Thyroid gland (tissue), 4 donors: ENCODE data around the gene ZNF595. TPM values are rescaled to one million over a fixed set of nuclear protein-coding genes. Genes with fewer than 3 reads are reported as not detected.
A peak's percentile ranks its signal among the peaks of the same experiment; 100 is the strongest.

Experiments
- DNase-seq, 2 donors: peaks; one replicate each; pipeline ENCODE4 v3.0.0-alpha.2; 2019
- H3K27ac ChIP-seq, 3 donors: fragments of 200-600 bp; sonication (generic); 1 replicate in 2 of 3; 2 replicates in 1 of 3; pipeline ENCODE4 v1.5.1; 2016 to 2019; ENCODE audit warnings: mild to moderate bottlenecking in 1 of 3, moderate library complexity in 1 of 3
- H3K27me3 ChIP-seq: fragments of 200-600 bp; sonication (generic); one replicate; pipeline ENCODE4 v1.5.1; 2019
- H3K36me3 ChIP-seq, 2 donors: fragments of 200-600 bp; sonication (generic); one replicate each; pipeline ENCODE4 v1.5.1; 2016 to 2019
- H3K4me1 ChIP-seq, 2 donors: fragments of 200-600 bp; sonication (generic); one replicate each; pipeline ENCODE4 v1.5.1; 2017 to 2019
- H3K4me3 ChIP-seq, 3 donors: fragments of 200-600 bp; sonication (generic); replicated peaks in 1 of 3; 1 replicate in 2 of 3; 2 replicates in 1 of 3; pipeline ENCODE4 v1.5.1; 2016; ENCODE audit warnings: mild to moderate bottlenecking in 1 of 3
- H3K9me3 ChIP-seq: fragments of 200-600 bp; sonication (generic); one replicate; pipeline ENCODE4 v1.5.1; 2017
- POLR2A ChIP-seq, 2 donors: fragments of 450-650 bp; IDR thresholded peaks; one replicate each; pipeline ENCODE4 v1.6.1; 2017; ENCODE audit warnings: antibody characterized with exemption in 2 of 2, mild to moderate bottlenecking in 2 of 2, moderate library complexity in 1 of 2
- WGBS, 2 donors: methylation state at CpG; one replicate each; pipeline ENCODE4 v1.1.5; 2017; 5-methylcytosine and 5-hydroxymethylcytosine counted together
- intact Hi-C: fragments of 100-400 bp; cut with DNase I; formaldehyde crosslinking; loops from one replicate; pipeline ENCODE4 v1.15.1; 2023
- total RNA-seq, 4 donors: library from RNA; depleted of rRNA; stranded (reverse); fragments of >200 nt; gene quantifications; one replicate each; pipeline ENCODE4 v1.2.3, GENCODE V29; 2016
- TF ChIP-seq, protein P1 (sequence below), 6 experiments: fragments of 200-600 bp in 3 of 6; fragments of 450-650 bp in 3 of 6; sonication (generic) in 3 of 6; IDR thresholded peaks; one replicate each; pipeline ENCODE4 v1.5.1; 2016 to 2019; ENCODE audit warnings: antibody characterized with exemption in 6 of 6, mild to moderate bottlenecking in 2 of 6, inconsistent platforms in 1 of 6, moderate library complexity in 1 of 6

The ZNF595 gene
- total RNA-seq, 4 donors from 2014 or later: 25.8 to 68.2 (median 29.0) TPM

DNA sequence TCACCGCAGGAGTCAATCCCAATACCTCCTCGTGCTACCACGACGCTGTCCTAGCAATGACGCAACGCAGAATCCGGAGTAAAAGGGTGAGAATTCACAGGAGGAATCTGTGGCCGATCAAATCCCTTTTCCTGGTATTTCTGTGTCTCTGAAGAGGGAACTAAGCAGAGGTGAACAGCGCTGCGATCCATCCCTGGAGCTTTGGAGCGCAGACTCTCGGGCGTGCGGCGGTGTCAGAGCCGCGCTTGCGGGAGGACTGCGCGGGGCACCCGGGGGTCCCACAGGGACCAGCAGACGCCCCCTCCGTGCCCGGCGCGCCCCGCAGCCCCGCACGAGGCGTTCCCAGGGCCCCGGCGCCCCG is 53.9 kb downstream of the ZNF595 start:
- Histone ChIP-seq H3K4me1 (peaks cover 0 to 13% of the 10 kb centered on the region in 2 donors), H3K4me3 (peak overlapping the region in 1 of 3 donors; percentile 24), H3K9me3 (no peaks in the 10 kb centered on the region), H3K36me3 (no peaks in the 10 kb centered on the region), H3K27me3 (peaks cover 14% of the 10 kb centered on the region), H3K27ac (no peak overlapping the region)
- TF ChIP-seq, protein P1, sequence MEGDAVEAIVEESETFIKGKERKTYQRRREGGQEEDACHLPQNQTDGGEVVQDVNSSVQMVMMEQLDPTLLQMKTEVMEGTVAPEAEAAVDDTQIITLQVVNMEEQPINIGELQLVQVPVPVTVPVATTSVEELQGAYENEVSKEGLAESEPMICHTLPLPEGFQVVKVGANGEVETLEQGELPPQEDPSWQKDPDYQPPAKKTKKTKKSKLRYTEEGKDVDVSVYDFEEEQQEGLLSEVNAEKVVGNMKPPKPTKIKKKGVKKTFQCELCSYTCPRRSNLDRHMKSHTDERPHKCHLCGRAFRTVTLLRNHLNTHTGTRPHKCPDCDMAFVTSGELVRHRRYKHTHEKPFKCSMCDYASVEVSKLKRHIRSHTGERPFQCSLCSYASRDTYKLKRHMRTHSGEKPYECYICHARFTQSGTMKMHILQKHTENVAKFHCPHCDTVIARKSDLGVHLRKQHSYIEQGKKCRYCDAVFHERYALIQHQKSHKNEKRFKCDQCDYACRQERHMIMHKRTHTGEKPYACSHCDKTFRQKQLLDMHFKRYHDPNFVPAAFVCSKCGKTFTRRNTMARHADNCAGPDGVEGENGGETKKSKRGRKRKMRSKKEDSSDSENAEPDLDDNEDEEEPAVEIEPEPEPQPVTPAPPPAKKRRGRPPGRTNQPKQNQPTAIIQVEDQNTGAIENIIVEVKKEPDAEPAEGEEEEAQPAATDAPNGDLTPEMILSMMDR (IDR thresholded peaks at IDR 0.05): no peak
- no peak for TF ChIP-seq POLR2A (IDR thresholded peaks at IDR 0.05)
- intact Hi-C loops: no loop called here
- WGBS, 2 donors: 16 to 27% methylated on average over 9 to 14 of the region's 33 CpGs
- no peak for DNase-seq

DNA sequence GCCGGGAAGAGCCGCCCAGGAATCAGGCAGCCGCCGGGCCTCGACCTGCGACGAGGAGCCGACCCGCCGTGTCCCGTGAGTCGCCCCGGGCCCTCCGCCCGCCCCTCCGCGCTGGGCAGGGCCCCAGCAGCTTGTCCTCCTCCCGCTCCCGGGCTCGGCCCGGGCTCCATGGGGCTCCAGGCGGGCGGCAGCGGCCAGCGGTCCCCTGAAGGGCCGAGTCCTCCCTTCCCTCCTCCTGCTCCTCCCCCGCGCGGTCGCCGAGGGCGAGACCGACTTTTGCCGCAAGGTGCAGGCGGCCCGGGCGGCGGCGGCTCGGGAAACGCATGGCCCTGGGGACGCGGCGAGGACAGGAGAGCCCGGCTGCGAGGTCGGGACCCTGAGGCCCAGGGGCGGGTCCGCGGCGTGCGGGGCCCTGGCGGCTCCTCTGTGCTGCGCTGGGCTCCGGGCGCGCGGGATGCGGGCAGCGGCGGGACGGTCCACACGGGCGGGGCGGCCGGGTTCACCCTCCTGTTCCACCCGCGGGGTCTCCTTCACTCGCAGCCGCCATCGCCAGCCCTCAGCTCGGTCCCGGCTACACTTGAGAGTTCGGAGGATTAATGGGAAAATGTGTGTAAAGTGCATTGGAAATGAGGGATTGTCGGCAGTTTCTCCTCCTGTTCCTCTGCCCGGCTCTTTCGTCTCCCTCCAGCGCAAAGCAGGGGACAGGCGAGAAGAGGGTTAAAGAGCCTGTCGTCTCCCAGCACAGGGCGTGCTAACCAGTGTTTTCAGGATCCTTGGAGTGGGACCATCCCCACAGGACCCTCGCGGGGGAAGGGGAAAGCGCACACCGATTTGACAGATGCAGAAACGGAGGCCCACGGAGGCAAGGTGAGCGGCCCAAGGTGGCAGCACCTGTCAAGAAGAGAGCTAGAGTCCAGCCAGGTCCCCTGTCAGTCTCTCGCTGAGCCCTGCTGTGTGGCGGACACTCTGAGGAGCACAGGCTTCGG is 54.6 kb downstream of the ZNF595 start:
- intact Hi-C loops: no loop called here
- WGBS, 2 donors: 8 to 12% methylated on average over 24 to 46 of the region's 91 CpGs

GRCh38 chr4:112771-113170 is 59.6 kb downstream of the ZNF595 start:
- intact Hi-C loops: no loop called here
- 65 to 100% methylated on average over 1 of the region's 1 CpG for WGBS, 2 donors

More for the DNA sequence above, 54.6 kb downstream of the ZNF595 start:
- Histone ChIP-seq H3K4me3 (peak overlapping the region in 1 of 3 donors; percentile 24), H3K27me3 (peaks cover 14% of the 10 kb centered on the region), H3K4me1 (peaks cover 0 to 13% of the 10 kb centered on the region in 2 donors), H3K9me3 (no peaks in the 10 kb centered on the region), H3K27ac (no peak overlapping the region), H3K36me3 (no peaks in the 10 kb centered on the region)
- no peak for TF ChIP-seq POLR2A (IDR thresholded peaks at IDR 0.05)
- TF ChIP-seq, protein P1 (IDR thresholded peaks at IDR 0.05): no peak
- DNase-seq: peak; percentile 11 to 27

GRCh38 chr4:113732-114131 is 60.6 kb downstream of the ZNF595 start:
- DNase-seq: no peak
- Histone ChIP-seq H3K9me3 (no peaks in the 10 kb centered on the region), H3K4me1 (no peaks in the 10 kb centered on the region), H3K4me3 (no peak overlapping the region), H3K27ac (no peak overlapping the region), H3K27me3 (no peaks in the 10 kb centered on the region), H3K36me3 (no peaks in the 10 kb centered on the region)
- 91 to 95% methylated on average over 2 of the region's 2 CpGs for WGBS, 2 donors
- intact Hi-C loops: no loop called here
- TF ChIP-seq, protein P1 (IDR thresholded peaks at IDR 0.05): no peak
- TF ChIP-seq POLR2A (IDR thresholded peaks at IDR 0.05): no peak

More at GRCh38 chr4:112771-113170, 59.6 kb downstream of the ZNF595 start:
- H3K27me3 ChIP-seq: peaks cover 3% of the 10 kb centered on the region
- DNase-seq: no peak
- no peak overlapping the region for H3K4me3 ChIP-seq
- no peaks in the 10 kb centered on the region for H3K36me3 ChIP-seq
- no peak overlapping the region for H3K27ac ChIP-seq
- H3K4me1 ChIP-seq: peaks cover 0 to 4% of the 10 kb centered on the region in 2 donors
- TF ChIP-seq, protein P1 (IDR thresholded peaks at IDR 0.05): no peak
- no peak for TF ChIP-seq POLR2A (IDR thresholded peaks at IDR 0.05)
- H3K9me3 ChIP-seq: no peaks in the 10 kb centered on the region

DNA sequence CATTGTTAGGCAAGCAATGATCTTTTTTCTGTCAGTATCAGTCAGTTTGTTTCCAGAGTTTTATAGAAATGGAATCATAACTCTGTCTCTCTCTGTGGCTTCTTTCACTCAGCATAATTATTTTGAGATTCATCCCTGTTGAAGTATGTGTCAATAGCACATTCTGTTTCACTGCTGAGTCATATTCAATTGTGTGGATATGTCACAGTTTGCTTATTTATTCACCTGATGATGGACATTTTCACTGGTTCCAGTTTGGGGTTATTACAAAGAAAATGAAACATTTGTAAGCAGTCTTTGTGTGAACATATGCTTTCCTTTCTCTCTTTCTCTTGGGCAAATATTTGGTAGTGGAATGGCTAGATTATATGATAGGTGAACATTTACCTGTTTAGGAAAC is 61.0 kb downstream of the ZNF595 start:
- H3K27ac ChIP-seq: no peak overlapping the region

More for the DNA sequence above, 61.0 kb downstream of the ZNF595 start:
- intact Hi-C loops: no loop called here
- no peak for DNase-seq
- no peaks in the 10 kb centered on the region for H3K9me3 ChIP-seq
- no peaks in the 10 kb centered on the region for H3K4me1 ChIP-seq
- no peak for TF ChIP-seq POLR2A (IDR thresholded peaks at IDR 0.05)
- TF ChIP-seq, protein P1 (IDR thresholded peaks at IDR 0.05): no peak
- no peak overlapping the region for H3K4me3 ChIP-seq
- no peaks in the 10 kb centered on the region for H3K36me3 ChIP-seq
- no peaks in the 10 kb centered on the region for H3K27me3 ChIP-seq
